Fibroblast of villous mesenchyme (primary cell): ENCODE measurements around the gene CARMIL1. TPM values are rescaled to one million over a fixed set of nuclear protein-coding genes. Genes with fewer than 3 reads are reported as not detected.
"Not testable (repeated sequence)": the region's sequence is repeated elsewhere in the genome, so short reads cannot be mapped to it uniquely, and the experiment has no call there.

Experiments used
- DNase-seq: peaks from one replicate; pipeline ENCODE4 v3.0.0-alpha.2; 2010; ENCODE audit warnings: low read depth
- H3K4me3 ChIP-seq: 2 replicates; pipeline ENCODE4 v1.5.1; 2011; ENCODE audit warnings: low read depth, mild to moderate bottlenecking, low read length
- CTCF ChIP-seq: IDR thresholded peaks from 2 replicates; pipeline ENCODE4 v1.5.1; 2012; ENCODE audit warnings: low read depth, mild to moderate bottlenecking, low read length; ENCODE audit not compliant: insufficient read depth
- total RNA-seq: library from RNA; depleted of rRNA; stranded (reverse); fragments of >200 nt; gene quantifications from 2 replicates; pipeline ENCODE4 v1.2.3, GENCODE V29; 2012

Gene CARMIL1
- total RNA-seq, 1 donor: 11.2 TPM

- no peak overlapping the region for H3K4me3 ChIP-seq
- TF ChIP-seq CTCF: no peak
- peak; percentile 56 for DNase-seq
These were observed 90.4 kb downstream of the CARMIL1 start for GRCh38 chr6:25369433-25370177.

- H3K4me3 ChIP-seq: no peak overlapping the region
- no peak for DNase-seq
- TF ChIP-seq CTCF: no peak
These were observed 91.2 kb downstream of the CARMIL1 start for GRCh38 chr6:25370178-25371036.

- H3K4me3 ChIP-seq: no peak overlapping the region
- TF ChIP-seq CTCF: no peak
- DNase-seq: no peak
These were observed 91.8 kb downstream of the CARMIL1 start for GRCh38 chr6:25371037-25371347.

GRCh38 chr6:25375125-25375524 lies 96.0 kb downstream of the CARMIL1 start:
- no peak for DNase-seq
- no peak for TF ChIP-seq CTCF
- no peak overlapping the region for H3K4me3 ChIP-seq

GRCh38 chr6:25377664-25378063 lies 98.5 kb downstream of the CARMIL1 start:
- no peak for TF ChIP-seq CTCF
- DNase-seq: no peak
- H3K4me3 ChIP-seq: no peak overlapping the region

GRCh38 chr6:25381077-25381476 lies 101.9 kb downstream of the CARMIL1 start:
- no peak overlapping the region for H3K4me3 ChIP-seq
- TF ChIP-seq CTCF: no peak
- no peak for DNase-seq

GRCh38 chr6:25382476-25382875 lies 103.3 kb downstream of the CARMIL1 start:
- not testable (repeated sequence) for H3K4me3 ChIP-seq, DNase-seq
